K562 (cell line): Measurements from ENCODE around the gene HKDC1. TPM values are rescaled to one million over a fixed set of nuclear protein-coding genes. Genes with fewer than 3 reads are reported as not detected.

ENCODE experiments used
- BRF2 ChIP-seq: IDR thresholded peaks from 3 replicates; pipeline ENCODE4 v1.6.1; 2011; ENCODE audit warnings: borderline replicate concordance, mild to moderate bottlenecking; ENCODE audit not compliant: insufficient read length, insufficient read depth
- CLOCK ChIP-seq: fragments of 250-450 bp; sonication (Bioruptor Pico); IDR thresholded peaks from 2 replicates; pipeline ENCODE4 v1.4.0; 2020; ENCODE audit warnings: mild to moderate bottlenecking, moderate library complexity, borderline replicate concordance
- CUX1 ChIP-seq: fragments of 200-800 bp; sonication (Bioruptor generic); IDR thresholded peaks from 2 replicates; pipeline ENCODE4 v1.6.1; 2016; ENCODE audit warnings: missing genetic modification characterization, missing compliant biosample characterization
- DEAF1 ChIP-seq: fragments of 450-650 bp; formaldehyde crosslinking; IDR thresholded peaks from 2 replicates; pipeline ENCODE4 v1.4.0; 2020; ENCODE audit warnings: mild to moderate bottlenecking, moderate library complexity
- IFI16 ChIP-seq: fragments of 250-450 bp; sonication (Bioruptor Pico); IDR thresholded peaks from 2 replicates; pipeline ENCODE4 v2.1.2; 2022; ENCODE audit warnings: mild to moderate bottlenecking, inconsistent platforms
- MIER1 ChIP-seq: fragments of 450-650 bp; IDR thresholded peaks from 2 replicates; pipeline ENCODE4 v1.6.1; 2016; ENCODE audit warnings: antibody characterized with exemption, mild to moderate bottlenecking, low read depth
- NFYB ChIP-seq: IDR thresholded peaks from 2 replicates; pipeline ENCODE4 v1.6.1; 2011; ENCODE audit warnings: mild to moderate bottlenecking, moderate library complexity; ENCODE audit not compliant: insufficient read length; ENCODE audit errors: extremely low read depth
- POLR2G ChIP-seq: fragments of 200-400 bp; formaldehyde crosslinking; IDR thresholded peaks from 2 replicates; pipeline ENCODE4 v1.6.1; 2017; ENCODE audit warnings: low read depth, mild to moderate bottlenecking, antibody characterized with exemption, low read length, moderate library complexity
- RBM15 ChIP-seq: fragments of 200-400 bp; formaldehyde crosslinking; IDR thresholded peaks from 2 replicates; pipeline ENCODE4 v1.6.1; 2018; ENCODE audit warnings: mild to moderate bottlenecking, low read length, moderate library complexity; ENCODE audit not compliant: insufficient read depth
- SRF ChIP-seq, 2 experiments: fragments of 250-450, 450-650 bp in 1 of 2; sonication (Bioruptor Pico) in 1 of 2; sonication (generic) in 1 of 2; formaldehyde crosslinking; IDR thresholded peaks; 2 replicates each; pipeline versions ENCODE4 v1.5.0 to v1.5.1; 2020 to 2022; ENCODE audit warnings: mild to moderate bottlenecking in 1 of 2, missing genetic modification reagents in 1 of 2
- ZNF282 ChIP-seq: sonication (generic); formaldehyde crosslinking; IDR thresholded peaks from 2 replicates; pipeline ENCODE4 v1.8.1; 2023; ENCODE audit warnings: missing genetic modification reagents
- ZNF780A ChIP-seq: fragments of 250-450 bp; sonication (Bioruptor Pico); IDR thresholded peaks from 2 replicates; pipeline ENCODE4 v1.5.0; 2021; ENCODE audit warnings: mild to moderate bottlenecking
- polyA plus RNA-seq, 8 experiments: library from polyadenylated mRNA; depleted of rRNA in 4 of 8; stranded (reverse) in 5 of 8; unstranded in 3 of 8; fragments of >200 nt; fragmentation: Nextera tagmentation in 2 of 8; fragmentation: Illumina TruSeq in 1 of 8; extraction: Ambion mirVana in 2 of 8; extraction: Trizol in 1 of 8; gene quantifications; 2 replicates each; pipeline versions ENCODE4 v1.2.1 to v1.2.3, GENCODE V29; 2011 to 2014; ENCODE audit warnings: inconsistent platforms in 1 of 8, missing spikeins in 1 of 8
- total RNA-seq, 7 experiments: library from RNA; depleted of rRNA in 6 of 7; stranded (reverse); fragments of >200 nt in 6 of 7; fragmentation: Illumina TruSeq in 2 of 7; extraction: Trizol in 2 of 7; gene quantifications; 2 replicates each; pipeline versions ENCODE4 v1.2.1 to v1.2.3, GENCODE V29; 2011 to 2021; ENCODE audit warnings: low replicate concordance in 1 of 7

Gene HKDC1
- total and polyA plus RNA-seq, 9 of the 15 experiments (the other 6 are each of a cell fraction or from before 2014, with no cell fraction given), result 0.04 to 0.22 (median 0.11) TPM; not detected in 5

GRCh38 chr10:69179743-69180524 lies 40.2 kb upstream of the HKDC1 start, which contains the start of gene SUPV3L1 (continued):
- TF ChIP-seq SRF (CRISPR knock-in tag; IDR thresholded peaks at IDR 0.05) (no peak), CUX1 (0 out of 2 replicates have a peak, but pooled peaks have one; percentile 58), RBM15 (no peak), MIER1 (no peak), ZNF780A (CRISPR knock-in tag) (0 out of 2 replicates have a peak, but pooled peaks have one; percentile 18), IFI16 (CRISPR knock-in tag) (no peak), POLR2G (peak; percentile 96), CLOCK (CRISPR knock-in tag) (peak; percentile 79; the same call in 1 of the 2 replicates), NFYB (no peak), ZNF282 (CRISPR knock-in tag) (no peak), DEAF1 (CRISPR knock-in tag) (peak; percentile 40; the same call in 1 of the 2 replicates), BRF2 (no peak)
